Sigmoid colon (tissue), 4 donors: ENCODE results near the gene TMEM108.

Experiments used
- CTCF ChIP-seq, 4 experiments: fragments of 450-650 bp in 3 of 4; fragments of 200-600 bp in 1 of 4; IDR thresholded peaks; one replicate each; pipeline ENCODE4 v1.5.1; 2016 to 2019; ENCODE audit warnings: antibody characterized with exemption in 4 of 4, mild to moderate bottlenecking in 3 of 4, moderate library complexity in 2 of 4
- POLR2A ChIP-seq, 2 donors: fragments of 450-650 bp; IDR thresholded peaks; one replicate each; pipeline ENCODE4 v1.6.1; 2016; ENCODE audit warnings: antibody characterized with exemption in 2 of 2, mild to moderate bottlenecking in 2 of 2, moderate library complexity in 2 of 2
- POLR2AphosphoS5 ChIP-seq, 4 donors: sonication (generic); formaldehyde crosslinking; IDR thresholded peaks; one replicate each; pipeline ENCODE4 v1.6.1; 2017; ENCODE audit warnings: antibody characterized with exemption in 4 of 4

GRCh38 chr3:133159498-133160475 is 121.6 kb downstream of the TMEM108 start:
- TF ChIP-seq POLR2A (IDR thresholded peaks at IDR 0.05) = no peak
- no peak for TF ChIP-seq CTCF (IDR thresholded peaks at IDR 0.05)
- TF ChIP-seq POLR2AphosphoS5 (IDR thresholded peaks at IDR 0.05) = no peak
